GM18951 (cell line): ENCODE data around the gene PSMB7.

Experiments used
- POLR2A ChIP-seq: IDR thresholded peaks from 4 replicates; pipeline ENCODE4 v1.6.1; 2011; ENCODE audit warnings: mild to moderate bottlenecking; ENCODE audit not compliant: insufficient read length, insufficient read depth; ENCODE audit errors: extremely low read depth
- in situ Hi-C: fragments of 300-500 bp; cut with MboI; formaldehyde crosslinking; loops from one replicate; pipeline ENCODE4 v1.12.0; 2022; ENCODE audit warnings: low sequenced_read_pairs, mixed read lengths, inconsistent platforms; ENCODE audit not compliant: unreplicated experiment

The PSMB7 gene

DNA sequence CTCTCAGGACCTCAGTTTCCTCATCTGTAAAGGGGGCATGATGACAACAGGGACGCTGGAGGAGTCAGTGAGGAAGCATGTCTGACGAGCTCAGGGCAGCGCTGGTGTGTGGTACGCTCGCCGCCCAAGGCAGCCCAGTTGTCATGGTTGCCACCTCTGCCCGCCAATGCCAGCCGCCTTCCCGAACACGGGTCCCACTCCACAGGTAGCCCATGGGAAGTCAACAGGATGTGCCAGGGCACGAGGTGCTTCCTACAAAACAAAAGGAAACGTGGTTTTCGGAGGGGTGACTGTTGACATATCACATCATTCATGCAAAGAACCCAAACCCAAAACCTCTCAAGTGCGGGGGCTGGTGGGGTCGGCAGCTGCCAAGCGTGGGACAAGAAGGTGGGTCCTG, 99.4 kb downstream of the PSMB7 start:
- in situ Hi-C loops: loop anchor here (25.0 kb wide), 1 partner anchor 904 kb away; no protein-coding TSS in a partner anchor
- TF ChIP-seq POLR2A: no peak

DNA sequence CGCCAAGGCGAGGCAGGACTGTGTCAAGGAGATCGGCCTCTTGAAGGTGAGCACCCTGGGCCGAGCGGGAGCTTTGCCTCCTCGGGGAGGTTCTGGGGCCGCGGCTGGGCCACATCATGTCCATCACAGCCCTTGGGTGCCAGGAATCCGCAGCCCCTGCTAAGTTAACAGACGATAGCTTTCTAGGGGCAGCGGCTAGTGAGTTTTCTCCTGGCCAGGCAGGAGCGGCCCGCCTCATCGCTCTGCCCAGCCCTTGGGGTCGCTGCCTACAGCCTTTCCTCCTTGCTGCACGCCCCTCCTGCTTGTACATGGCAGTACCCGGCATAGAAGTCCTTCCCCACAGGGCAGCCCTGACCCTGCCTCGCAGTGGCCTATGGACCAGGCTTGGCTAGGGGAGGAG, 101.3 kb downstream of the PSMB7 start:
- TF ChIP-seq POLR2A: no peak
- in situ Hi-C loops: loop anchor here (25.0 kb wide), 1 partner anchor 902 kb away; no protein-coding TSS in a partner anchor

DNA sequence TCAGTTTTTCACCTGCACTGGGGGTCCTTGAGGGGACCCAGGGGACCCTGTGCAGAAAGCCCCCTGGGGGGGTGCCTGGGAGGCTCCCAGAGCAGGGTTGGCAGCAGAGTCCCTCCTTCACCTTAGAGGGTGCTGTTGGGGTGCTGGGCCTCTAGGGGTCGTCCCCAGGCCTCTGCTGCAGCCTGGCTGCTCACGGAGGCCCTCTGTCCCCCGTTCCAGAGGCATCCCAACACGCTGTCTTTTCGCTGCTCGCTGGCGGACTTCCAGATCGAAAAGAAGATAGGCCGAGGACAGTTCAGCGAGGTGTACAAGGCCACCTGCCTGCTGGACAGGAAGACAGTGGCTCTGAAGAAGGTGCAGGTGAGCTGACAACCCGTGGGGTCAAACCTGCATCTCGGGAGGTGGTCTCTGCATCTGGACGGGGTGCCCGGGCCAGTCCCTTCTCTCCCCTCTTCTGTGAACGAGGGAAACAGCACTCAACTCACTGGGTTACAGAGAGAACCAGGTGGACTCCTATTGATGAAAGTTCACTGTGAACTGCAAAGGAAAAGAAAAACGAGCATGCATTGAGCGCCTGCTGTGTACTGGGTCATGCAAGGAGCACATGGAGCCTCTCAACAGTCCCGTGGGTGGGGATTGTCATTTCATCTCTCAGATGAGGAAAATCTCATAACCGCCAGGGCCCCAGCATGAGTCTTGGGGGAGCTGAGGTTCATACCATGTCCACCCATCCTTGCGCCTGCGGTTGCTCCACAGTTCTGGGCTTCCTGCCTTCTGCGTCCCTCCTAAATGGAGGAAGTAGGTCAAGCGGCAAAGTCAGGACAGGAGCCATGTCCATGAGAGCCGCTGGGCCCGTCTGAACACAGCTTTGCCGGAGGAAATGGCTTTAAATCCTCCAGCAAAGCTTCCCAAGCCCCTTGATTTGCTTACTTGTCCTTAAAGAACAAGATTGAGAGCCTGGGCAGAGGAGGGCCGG, 102.7 kb downstream of the PSMB7 start:
- in situ Hi-C loops: loop anchor here (25.0 kb wide), 1 partner anchor 900 kb away; no protein-coding TSS in a partner anchor
- TF ChIP-seq POLR2A: no peak

DNA sequence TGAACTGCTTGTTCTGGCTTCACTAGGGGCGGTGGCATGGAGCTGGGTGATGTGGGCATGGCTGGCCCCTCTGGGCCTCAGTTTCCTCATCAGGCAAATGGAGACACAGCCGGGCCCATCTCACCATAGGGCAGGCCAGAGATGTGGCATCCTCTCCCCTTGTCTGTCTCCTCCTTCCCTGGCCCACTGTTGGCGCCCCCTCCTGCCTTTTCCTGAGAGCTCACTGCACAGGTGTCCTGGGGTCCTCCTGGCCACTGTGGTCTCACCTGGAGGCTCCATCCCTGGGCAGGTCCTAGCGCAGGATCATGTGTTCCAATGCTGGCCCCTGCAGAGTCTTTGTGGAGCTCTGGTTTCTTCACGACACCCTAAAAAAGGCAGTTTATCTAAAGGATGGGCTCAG, 104.0 kb downstream of the PSMB7 start:
- TF ChIP-seq POLR2A: no peak
- in situ Hi-C loops: loop anchor here (25.0 kb wide), 1 partner anchor 899 kb away; no protein-coding TSS in a partner anchor

DNA sequence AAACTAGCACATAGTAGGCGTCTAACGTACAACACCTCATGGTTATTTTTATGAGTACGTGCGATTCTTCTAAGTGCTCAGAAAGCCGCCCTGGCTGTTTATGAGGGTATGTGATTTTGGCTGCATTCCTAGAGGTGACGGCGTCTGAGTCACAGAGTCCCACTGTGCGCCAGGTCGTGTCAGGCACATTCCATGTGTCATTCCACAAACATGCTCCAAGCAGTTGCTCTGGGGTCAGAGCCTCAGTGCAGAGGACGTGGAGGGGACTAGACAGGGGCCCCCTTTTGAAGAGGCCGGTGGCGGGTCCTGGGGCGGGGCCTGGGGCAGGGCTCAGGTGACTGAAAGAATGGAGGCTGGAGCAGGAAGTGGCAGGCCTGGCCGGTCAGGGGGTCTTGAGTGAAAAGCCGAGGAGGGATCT, 105.6 kb downstream of the PSMB7 start:
- in situ Hi-C loops: loop anchor here (25.0 kb wide), 1 partner anchor 897 kb away; no protein-coding TSS in a partner anchor

DNA sequence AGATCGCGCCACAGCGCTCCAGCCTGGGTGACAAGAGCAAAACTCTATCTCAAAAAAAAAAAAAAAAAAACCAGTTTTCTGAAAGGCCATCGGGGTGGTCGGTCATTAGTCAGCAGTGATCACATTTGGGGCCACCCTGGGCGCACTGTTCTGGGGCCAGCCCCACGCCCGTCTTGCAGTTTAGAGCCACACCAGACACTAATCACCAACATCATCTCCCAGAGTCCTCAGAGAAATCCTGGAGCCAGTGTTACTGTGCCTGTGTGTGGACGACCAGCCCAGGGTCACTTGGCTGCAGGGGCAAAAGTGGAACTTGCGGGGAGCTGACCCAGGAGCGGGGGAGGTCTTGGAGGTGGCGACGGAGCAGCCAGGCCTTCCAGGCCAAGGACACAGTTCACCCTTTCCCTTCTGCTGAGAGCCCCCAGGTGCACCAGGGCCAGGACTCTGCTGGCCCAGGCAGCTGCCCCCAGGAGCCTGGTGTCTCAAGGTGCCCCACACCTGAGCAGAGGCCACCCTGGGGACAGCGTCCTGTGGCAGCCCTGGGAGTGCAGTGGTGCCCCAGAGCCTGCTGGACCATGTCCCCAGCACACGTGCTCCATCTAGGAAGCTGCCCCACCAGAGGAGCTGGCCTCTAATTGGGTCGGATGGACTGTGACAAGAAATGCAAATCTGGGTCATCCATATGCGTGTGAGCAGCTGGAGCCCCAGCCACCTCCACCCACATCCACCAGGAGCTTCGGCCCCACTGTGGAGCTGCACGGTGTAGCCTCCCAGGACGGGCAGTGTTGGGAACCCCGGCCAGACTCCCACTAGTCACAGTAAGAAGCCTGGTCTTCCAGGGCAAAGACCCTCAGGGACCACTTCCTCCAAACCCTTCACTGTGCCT, 106.4 kb downstream of the PSMB7 start:
- in situ Hi-C loops: loop anchor here (25.0 kb wide), 1 partner anchor 897 kb away; no protein-coding TSS in a partner anchor
- no peak for TF ChIP-seq POLR2A

More for the DNA sequence above, 105.6 kb downstream of the PSMB7 start:
- TF ChIP-seq POLR2A: no peak

DNA sequence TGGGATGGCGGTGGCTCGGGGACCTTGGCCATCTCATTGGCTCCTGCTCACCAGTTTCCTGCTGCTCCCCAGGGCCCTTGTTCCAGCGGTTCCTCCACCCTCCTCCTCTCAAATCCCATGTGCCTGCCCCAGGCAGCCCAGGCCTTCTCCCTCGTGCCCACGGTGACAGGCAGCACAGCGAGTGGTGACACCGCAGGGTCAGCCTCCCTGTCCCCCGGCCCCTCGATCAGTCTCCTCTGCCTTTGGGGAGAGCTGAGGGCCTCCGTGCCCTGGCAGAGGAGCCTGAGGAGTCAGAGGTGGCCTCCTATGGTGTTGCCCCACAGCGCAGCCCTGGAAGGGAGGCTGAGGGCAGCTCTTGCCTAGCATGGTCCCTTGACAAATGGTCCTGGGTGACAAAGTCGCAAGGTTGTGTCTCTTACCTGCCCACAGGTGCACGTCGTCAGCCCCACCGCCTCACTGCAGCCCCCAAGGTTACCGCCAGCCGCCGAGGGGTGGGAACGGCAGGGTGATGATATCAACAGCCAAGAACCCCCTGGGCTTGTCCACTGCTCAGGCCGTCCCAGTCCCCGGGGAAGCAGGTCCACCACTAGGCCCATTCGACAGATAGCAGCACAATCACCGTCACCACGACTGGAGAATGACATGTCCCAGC, 107.7 kb downstream of the PSMB7 start:
- no peak for TF ChIP-seq POLR2A
- in situ Hi-C loops: loop anchor here (25.0 kb wide), 1 partner anchor 895 kb away; no protein-coding TSS in a partner anchor

DNA sequence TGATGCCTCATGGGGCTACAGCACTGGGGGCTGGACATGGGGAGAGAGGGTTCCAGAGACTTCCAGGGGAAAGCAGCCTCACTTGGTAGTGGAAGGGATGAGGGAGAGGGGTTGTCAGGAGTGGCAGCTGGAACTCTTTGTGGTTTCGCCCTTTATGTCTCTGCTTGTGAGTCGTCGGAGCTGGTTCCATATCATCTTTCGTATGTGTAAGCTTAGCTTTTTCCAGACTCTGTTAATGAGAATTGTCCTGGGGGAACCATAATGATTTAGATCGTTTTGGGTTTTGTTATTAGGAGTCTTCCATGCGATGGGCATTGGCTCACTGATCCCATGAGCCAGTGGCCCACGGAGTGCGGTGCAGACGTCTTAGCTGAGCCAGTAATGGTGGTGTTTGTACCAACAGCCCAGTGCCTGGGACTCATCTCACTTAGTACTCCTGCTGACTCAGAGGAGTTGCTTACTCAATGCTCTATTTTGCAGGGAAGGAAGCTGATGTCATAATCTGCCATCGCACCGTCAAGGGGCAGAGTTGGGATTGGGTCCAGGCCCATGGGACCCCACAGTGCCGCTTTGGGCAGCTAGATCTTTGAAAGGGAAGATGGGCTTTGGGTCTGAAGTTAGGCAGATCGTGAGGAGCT, 109.0 kb downstream of the PSMB7 start:
- no peak for TF ChIP-seq POLR2A
- in situ Hi-C loops: loop anchor here (25.0 kb wide), 1 partner anchor 894 kb away; no protein-coding TSS in a partner anchor

DNA sequence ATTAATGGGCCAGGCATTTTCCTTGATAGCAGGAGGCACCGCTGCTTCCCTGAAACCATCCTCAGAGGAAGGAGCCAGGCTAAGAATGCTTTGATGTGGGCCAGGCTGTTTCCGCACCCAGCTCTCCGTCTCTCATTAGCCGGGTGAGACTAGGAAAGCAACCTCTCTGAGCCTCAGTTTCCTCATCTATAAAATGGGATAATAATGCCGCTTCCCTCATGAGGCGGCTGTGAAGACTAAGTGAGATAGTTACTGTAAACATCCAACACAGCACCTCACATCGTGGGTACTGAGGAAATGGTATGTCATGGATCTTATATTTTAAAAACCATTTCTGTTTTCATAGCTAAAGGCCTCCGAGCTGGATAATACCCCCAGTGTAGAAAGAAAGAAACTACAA, 111.0 kb downstream of the PSMB7 start:
- no peak for TF ChIP-seq POLR2A
- in situ Hi-C loops: loop anchor here (25.0 kb wide), 1 partner anchor 892 kb away; no protein-coding TSS in a partner anchor

DNA sequence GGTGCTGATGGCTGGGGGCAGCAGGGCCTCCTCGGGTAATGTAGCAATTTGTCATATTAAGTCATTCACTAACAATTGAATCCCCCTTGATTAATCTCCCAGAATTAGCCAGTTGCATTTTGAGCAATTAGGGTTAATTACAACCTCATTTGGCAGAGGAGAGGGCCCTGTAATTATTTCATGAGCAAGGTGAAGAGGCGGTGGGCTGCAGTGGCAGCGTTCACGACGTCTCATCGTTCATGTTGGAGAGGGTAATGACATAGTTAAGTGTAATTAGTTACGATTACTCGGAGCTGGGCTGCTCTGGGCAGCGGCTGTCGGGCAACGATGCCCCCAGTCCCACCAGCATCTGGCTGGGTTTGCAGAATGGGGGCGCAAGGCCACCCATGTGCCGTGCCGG, 111.5 kb downstream of the PSMB7 start:
- in situ Hi-C loops: loop anchor here (25.0 kb wide), 1 partner anchor 891 kb away; no protein-coding TSS in a partner anchor
- no peak for TF ChIP-seq POLR2A
